NCI-H2081 (cell line): ENCODE data around the gene CYP3A4.

Source experiments
- DNase-seq, 2 experiments: peaks; one replicate each; lab custom pipeline; 2025; lab: John Stamatoyannopoulos, UW

Gene CYP3A4

GRCh38 chr7:99720800-99721595 is 63.0 kb downstream of the CYP3A4 start:
- no peak for DNase-seq

- DNase-seq: no peak
Observed at GRCh38 chr7:99719996-99720769, 63.8 kb downstream of the CYP3A4 start.

GRCh38 chr7:99713995-99714570 is 69.9 kb downstream of the CYP3A4 start:
- no peak for DNase-seq

- no peak for DNase-seq
Observed at GRCh38 chr7:99709838-99710578, 74.0 kb downstream of the CYP3A4 start.

GRCh38 chr7:99709260-99709659 is 74.7 kb downstream of the CYP3A4 start:
- DNase-seq: no peak

- DNase-seq: no peak
Observed at GRCh38 chr7:99707096-99707495, 76.9 kb downstream of the CYP3A4 start.
